GM12892 (cell line): ENCODE results near the gene PHLDB3.

ENCODE experiments used
- DNase-seq: peaks from one replicate; pipeline ENCODE4 v3.0.0; 2011; ENCODE audit not compliant: insufficient read length
- FAIRE-seq: peaks from 2 replicates; lab custom pipeline; 2011; peaks lifted over from hg19 to GRCh38; lab: Jason Lieb, UNC
- POLR2A ChIP-seq: IDR thresholded peaks from 2 replicates; pipeline ENCODE4 v1.6.1; 2011; ENCODE audit warnings: low read depth, low read length, control low read depth
- POLR2AphosphoS5 ChIP-seq: IDR thresholded peaks from 2 replicates; pipeline ENCODE4 v1.6.1; 2011; ENCODE audit warnings: low read depth, low read length, control low read depth
- TAF1 ChIP-seq: IDR thresholded peaks from 2 replicates; pipeline ENCODE4 v1.6.1; 2011; ENCODE audit warnings: low read depth, mild to moderate bottlenecking, control low read depth, low read length, borderline replicate concordance

PHLDB3 gene

DNA sequence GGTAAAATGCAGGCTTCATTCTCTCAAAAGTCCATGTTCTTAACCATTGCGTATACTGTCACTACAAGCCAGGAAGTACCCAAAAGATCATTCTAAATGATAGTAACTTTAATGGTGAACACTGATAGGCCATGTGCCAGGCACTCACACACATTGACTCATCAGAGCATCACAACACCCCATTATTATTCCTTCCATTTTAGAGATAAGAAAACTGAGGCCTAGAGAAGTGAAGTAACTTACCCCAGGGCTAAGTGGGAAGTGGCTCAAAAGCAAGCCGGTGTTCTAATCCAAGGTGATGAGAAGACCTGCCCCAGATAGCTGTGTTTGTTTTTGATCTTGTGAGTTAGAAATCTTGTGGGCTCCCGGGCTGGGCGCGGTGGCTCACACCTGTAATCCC lies 1.4 kb upstream of the PHLDB3 start:
- DNase-seq (no peak), FAIRE-seq (no peak)
- TF ChIP-seq TAF1 (no peak), POLR2AphosphoS5 (no peak), POLR2A (no peak)

DNA sequence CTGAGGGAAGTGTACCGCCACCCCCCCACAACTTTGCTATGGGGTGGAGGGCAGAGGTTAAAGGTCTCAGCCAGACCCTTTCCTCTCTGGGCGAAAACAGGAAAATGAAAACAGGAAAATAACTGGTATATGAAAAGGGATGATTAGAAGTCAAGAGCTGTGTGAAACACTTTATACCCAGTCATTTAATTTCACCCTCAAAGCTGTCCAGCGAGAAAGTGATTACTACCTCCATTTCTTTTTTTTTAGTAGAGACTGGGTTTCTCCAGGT lies 575 bp upstream of the PHLDB3 start:
- DNase-seq (no peak), FAIRE-seq (peak; percentile 14)
- TF ChIP-seq TAF1 (no peak), POLR2AphosphoS5 (no peak), POLR2A (no peak)

DNA sequence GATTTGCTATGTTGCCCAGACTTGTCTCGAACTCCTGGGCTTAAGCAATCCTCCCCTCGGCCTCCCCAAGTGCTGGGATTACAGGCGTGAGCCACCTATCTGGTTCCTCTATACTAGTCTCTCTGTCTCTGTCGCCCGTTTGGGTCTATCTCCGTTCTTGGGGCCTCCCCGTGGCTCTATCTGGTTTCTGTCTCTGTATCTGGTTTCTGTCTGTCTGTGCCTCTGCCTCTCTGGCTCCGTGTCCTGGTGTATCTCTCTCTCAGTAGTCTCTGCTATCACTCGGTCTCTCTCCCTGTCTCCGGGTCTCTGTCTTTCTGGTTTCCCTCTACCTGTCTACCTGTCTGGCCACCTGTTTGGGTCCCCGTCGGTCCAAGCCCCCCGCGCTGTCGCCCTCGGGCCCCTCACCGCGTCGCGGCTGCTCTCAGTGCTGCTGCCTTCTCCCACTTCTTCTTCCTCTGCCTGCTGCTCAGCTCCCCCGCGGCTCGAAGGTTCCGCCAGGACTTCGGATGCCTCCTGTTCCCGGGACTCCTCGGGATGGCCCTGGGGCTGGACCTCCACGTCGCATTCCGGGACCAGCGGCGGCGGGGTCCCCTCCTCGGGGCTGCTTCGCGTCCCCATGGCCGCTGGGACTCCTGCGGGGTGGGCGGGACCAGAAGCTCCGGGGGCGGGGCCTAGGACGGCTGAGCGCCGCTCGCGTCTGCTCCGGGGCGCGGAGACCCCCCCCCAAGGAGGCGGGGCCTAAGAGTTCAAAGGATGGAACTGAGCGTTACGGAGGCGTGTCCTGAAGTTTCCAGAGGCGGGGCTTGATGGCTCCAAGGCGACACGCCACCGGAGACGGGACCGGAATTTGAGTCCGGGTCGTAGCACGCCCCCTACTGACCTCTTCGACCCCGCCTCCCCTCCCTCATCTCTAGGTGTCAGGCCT lies 783 bp downstream of the PHLDB3 start:
- FAIRE-seq: peak; percentile 97
- TF ChIP-seq TAF1: no peak
- TF ChIP-seq POLR2A: no peak; the same call in 1 of the 2 replicates
- no peak for TF ChIP-seq POLR2AphosphoS5
- peak; percentile 97 for DNase-seq

DNA sequence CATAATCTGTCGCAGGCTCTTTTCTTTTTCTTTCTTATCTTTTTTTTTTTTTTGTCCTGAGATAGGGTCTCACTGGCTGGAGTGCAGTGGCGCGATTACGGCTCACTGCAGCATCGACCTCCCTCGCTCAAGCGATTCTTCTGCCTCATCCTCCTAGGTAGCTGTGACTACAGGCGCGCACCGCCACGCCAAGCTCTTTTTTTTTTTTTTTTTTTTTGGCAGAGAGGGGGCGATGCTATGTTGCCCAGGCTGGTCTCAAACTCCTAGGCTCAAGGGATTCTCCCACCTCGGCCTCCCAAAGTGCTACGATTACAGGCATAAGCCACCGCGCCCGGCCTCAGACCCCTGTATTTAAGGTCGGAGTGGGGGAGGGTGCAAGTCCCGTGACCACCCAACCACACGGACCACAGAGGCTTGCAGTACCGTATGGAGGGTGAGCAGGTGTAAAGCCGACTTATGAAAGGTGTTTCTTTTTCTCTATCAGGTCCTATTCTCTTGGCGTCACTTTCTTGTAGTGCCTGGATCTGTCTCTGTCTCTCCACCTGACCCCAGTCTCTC lies 2.0 kb downstream of the PHLDB3 start:
- FAIRE-seq (no peak), DNase-seq (no peak)
- TF ChIP-seq POLR2A: no peak

DNA sequence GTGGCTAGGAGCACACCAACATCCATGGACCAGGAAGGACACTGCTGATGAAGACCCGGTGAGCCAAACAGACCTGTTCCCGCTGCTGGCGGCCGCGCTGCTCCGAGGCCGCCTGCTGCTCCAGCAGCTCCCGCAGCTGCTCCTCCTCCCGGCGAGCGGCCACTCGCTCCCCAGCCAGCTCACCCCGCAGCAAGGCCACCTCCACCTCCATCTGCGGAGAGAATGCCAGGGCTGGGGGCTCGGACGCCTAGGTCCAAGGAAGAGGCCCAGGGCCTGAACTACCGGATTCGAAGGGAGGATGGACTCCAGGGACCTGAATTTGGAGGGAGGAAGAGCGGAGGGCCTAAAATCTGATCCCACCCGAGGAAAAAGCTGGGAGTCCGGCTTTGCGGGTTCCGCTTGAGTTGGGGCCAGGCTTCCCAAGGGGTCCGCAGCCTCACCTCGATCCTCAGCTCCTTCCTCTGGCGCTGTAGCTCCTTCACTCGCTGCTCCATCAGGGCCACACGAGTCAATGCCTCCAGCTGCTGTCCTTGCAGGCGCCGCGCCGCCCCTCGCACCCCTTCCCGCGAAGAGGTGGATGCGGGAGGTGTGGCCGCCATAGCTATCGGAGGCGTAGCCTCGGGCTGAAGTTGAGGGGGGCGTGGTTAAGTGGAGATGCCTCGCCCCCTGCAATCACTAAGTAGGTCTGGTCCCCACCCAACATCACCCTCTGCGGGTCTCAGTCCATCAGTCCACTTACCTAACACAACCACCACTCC lies 2.7 kb downstream of the PHLDB3 start:
- no peak for FAIRE-seq
- TF ChIP-seq TAF1: no peak
- TF ChIP-seq POLR2A: no peak
- TF ChIP-seq POLR2AphosphoS5: no peak
- no peak for DNase-seq

DNA sequence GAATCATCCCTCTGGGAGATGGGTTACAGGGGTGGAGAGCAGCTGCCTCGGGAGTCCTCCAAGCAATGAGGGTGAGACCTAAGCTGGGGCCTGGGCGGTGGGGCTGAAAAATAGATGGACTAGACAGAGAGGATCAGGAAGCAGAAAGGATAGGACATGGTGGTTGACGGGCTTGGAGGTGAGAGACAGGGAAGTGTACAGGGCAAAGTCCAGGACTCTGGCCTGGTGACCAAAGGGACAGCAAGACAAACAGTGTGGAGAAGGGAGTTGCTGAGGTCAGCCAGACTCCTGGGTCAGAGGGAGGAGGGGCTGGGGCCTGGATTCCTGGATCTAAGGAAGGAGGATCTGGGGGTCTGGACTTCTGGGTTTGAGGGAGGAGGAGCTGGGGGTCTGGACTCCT lies 5.5 kb downstream of the PHLDB3 start:
- no peak for TF ChIP-seq TAF1
- TF ChIP-seq POLR2AphosphoS5: no peak
- no peak for TF ChIP-seq POLR2A
- DNase-seq (no peak), FAIRE-seq (no peak)

- no peak for DNase-seq
- no peak for TF ChIP-seq POLR2AphosphoS5
- TF ChIP-seq TAF1: no peak
- TF ChIP-seq POLR2A: no peak
- FAIRE-seq: no peak
These were observed 6.2 kb downstream of the PHLDB3 start for GRCh38 chr19:43498233-43498842.

GRCh38 chr19:43496960-43497359 lies 7.6 kb downstream of the PHLDB3 start:
- DNase-seq: no peak
- FAIRE-seq: no peak
- no peak for TF ChIP-seq TAF1

DNA sequence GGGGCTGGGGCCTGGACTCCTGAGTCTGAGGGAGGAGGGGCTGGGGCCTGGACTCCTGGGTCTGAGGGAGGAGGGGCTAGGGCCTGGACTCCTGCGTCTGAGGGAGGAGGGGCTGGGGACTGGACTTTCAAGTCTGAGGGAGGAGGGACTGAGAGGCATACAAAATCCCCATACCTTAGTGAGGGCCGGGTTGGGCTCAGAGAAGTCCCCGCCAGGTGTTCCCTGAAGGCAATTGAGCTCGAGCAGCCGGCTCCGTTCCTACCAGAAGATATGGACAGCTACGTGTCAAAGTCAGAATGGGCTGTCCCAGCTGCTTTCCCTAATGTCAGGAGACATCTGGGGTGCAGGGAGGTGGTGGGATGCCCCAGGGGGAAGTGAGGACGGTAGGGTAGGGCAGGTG lies 9.5 kb downstream of the PHLDB3 start:
- TF ChIP-seq POLR2AphosphoS5: no peak
- TF ChIP-seq POLR2A: no peak
- TF ChIP-seq TAF1: no peak
- no peak for FAIRE-seq
- no peak for DNase-seq

GRCh38 chr19:43490759-43491158 lies 13.8 kb downstream of the PHLDB3 start:
- FAIRE-seq: no peak
- no peak for TF ChIP-seq POLR2AphosphoS5
- no peak for TF ChIP-seq TAF1
- TF ChIP-seq POLR2A: no peak

DNA sequence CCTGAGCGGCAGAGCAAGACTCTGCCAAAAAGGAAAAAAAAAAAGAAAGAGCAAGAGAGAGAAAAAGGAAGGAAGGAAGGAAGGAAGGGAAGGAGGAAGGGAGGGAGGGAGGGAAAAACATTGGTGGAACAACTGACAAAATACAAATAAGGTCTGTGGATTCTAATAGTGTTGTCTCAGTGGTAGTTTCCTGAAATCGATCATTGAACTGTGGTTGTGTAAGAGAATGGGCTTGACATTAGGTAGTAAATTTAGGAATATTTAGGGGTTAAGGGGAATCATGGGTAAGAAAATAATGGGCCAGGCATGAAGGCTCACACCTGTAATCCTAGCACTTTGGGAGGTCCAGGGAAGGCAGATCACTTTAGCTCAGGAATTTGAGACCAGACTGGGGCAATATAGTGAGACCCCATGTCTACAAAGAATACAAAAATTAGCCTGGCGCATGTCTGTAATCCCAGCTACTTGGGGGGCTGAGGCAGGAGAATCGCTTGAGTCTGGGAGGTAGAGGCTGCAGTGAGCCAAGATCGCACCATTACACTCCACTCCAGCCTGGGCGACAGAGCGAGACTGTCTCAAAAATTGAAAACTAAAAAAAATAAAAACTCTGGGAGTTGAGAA lies 14.5 kb downstream of the PHLDB3 start:
- FAIRE-seq (no peak), DNase-seq (no peak)
- no peak for TF ChIP-seq POLR2AphosphoS5
- TF ChIP-seq POLR2A: no peak
- no peak for TF ChIP-seq TAF1

More at GRCh38 chr19:43490759-43491158, 13.8 kb downstream of the PHLDB3 start:
- no peak for DNase-seq
